Prostate gland (tissue), 2 donors: Measurements from ENCODE around the gene ZNF688.

Experiments
- POLR2A ChIP-seq: fragments of 450-650 bp; IDR thresholded peaks from one replicate; pipeline ENCODE4 v1.6.1; 2016; ENCODE audit warnings: antibody characterized with exemption, mild to moderate bottlenecking
- POLR2AphosphoS5 ChIP-seq: sonication (generic); formaldehyde crosslinking; IDR thresholded peaks from one replicate; pipeline ENCODE4 v1.6.1; 2017; ENCODE audit warnings: antibody characterized with exemption
- TF ChIP-seq, protein P1 (sequence below), 4 experiments: fragments of 200-600 bp in 2 of 4; fragments of 450-650 bp in 2 of 4; sonication (generic) in 2 of 4; IDR thresholded peaks; 1 replicate in 3 of 4; 2 replicates in 1 of 4; pipeline ENCODE4 v1.5.1; 2016 to 2019; ENCODE audit warnings: antibody characterized with exemption in 4 of 4, mild to moderate bottlenecking in 2 of 4, moderate library complexity in 2 of 4

DNA sequence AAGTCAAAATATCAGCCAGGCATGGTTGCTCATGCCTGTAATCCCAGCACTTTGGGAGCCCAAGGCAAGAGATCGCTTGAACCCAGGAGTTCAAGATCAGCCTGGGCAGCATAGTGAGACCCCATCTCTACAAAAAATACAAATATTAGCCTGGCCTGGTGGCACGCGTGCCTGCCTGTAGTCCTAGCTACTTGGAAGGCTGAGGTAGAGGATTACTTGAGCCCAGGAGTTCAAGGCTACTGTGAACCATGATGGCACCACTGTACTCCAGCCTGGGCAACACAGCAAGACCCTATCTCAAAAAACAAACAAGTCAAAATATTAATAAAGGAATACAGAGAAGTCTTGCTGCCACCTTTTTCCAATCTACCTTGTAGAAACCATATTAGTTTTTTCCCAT lies 34.5 kb upstream of the ZNF688 start:
- TF ChIP-seq, protein P1, sequence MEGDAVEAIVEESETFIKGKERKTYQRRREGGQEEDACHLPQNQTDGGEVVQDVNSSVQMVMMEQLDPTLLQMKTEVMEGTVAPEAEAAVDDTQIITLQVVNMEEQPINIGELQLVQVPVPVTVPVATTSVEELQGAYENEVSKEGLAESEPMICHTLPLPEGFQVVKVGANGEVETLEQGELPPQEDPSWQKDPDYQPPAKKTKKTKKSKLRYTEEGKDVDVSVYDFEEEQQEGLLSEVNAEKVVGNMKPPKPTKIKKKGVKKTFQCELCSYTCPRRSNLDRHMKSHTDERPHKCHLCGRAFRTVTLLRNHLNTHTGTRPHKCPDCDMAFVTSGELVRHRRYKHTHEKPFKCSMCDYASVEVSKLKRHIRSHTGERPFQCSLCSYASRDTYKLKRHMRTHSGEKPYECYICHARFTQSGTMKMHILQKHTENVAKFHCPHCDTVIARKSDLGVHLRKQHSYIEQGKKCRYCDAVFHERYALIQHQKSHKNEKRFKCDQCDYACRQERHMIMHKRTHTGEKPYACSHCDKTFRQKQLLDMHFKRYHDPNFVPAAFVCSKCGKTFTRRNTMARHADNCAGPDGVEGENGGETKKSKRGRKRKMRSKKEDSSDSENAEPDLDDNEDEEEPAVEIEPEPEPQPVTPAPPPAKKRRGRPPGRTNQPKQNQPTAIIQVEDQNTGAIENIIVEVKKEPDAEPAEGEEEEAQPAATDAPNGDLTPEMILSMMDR (IDR thresholded peaks at IDR 0.05) = no peak
- no peak for TF ChIP-seq POLR2A
- TF ChIP-seq POLR2AphosphoS5 = no peak
